ENCODE measurements around the gene EEF2K. TPM values are rescaled to one million over a fixed set of nuclear protein-coding genes. Genes with fewer than 3 reads are reported as not detected.

EEF2K gene
- total RNA-seq, 2 donors from 2014 or later = 58.2 to 75.1 TPM

- DNase-seq (ENCODE audit: low spot score) = no peak
- intact Hi-C loops (cut with DNase I) = no loop called here
- WGBS = 86% methylated on average over 21 of the region's 23 CpGs
- H3K4me1 ChIP-seq (replicated peaks) = peaks cover 5% of the 10 kb centered on the region
- H3K27me3 ChIP-seq (replicated peaks; ENCODE audit: insufficient read depth) = no peaks in the 10 kb centered on the region
- no peak overlapping the region for H3K4me3 ChIP-seq
- TF ChIP-seq POLR2A (IDR thresholded peaks at IDR 0.05) (no peak), POLR2AphosphoS5 (IDR thresholded peaks at IDR 0.05) (no peak), CTCF (IDR thresholded peaks at IDR 0.05) (no peak)
- peak overlapping the region in 1 of 2 donors; percentile 48 for H3K27ac ChIP-seq
- peaks cover 5 to 16% of the 10 kb centered on the region in 2 donors for H3K36me3 ChIP-seq
- H3K9me3 ChIP-seq = no peaks in the 10 kb centered on the region
Observed at GRCh38 chr16:22312897-22313781, 107.1 kb downstream of the EEF2K start.

GRCh38 chr16:22313876-22314470, 107.9 kb downstream of the EEF2K start:
- no peaks in the 10 kb centered on the region for H3K27me3 ChIP-seq (replicated peaks; ENCODE audit: insufficient read depth)
- no peaks in the 10 kb centered on the region for H3K9me3 ChIP-seq
- WGBS = 76% methylated on average over 10 of the region's 10 CpGs
- peaks cover 5% of the 10 kb centered on the region for H3K4me1 ChIP-seq (replicated peaks)
- TF ChIP-seq CTCF (IDR thresholded peaks at IDR 0.05) (no peak), POLR2A (IDR thresholded peaks at IDR 0.05) (no peak)
- H3K4me3 ChIP-seq = no peak overlapping the region
- peaks cover 5 to 10% of the 10 kb centered on the region in 2 donors for H3K36me3 ChIP-seq
- DNase-seq (ENCODE audit: low spot score) = no peak
- intact Hi-C loops (cut with DNase I) = no loop called here
- peak overlapping the region; percentile 48 to 53 for H3K27ac ChIP-seq

GRCh38 chr16:22314661-22315626, 108.9 kb downstream of the EEF2K start:
- WGBS = 56% methylated on average over 37 of the region's 37 CpGs
- intact Hi-C loops (cut with DNase I) = no loop called here
- Histone ChIP-seq H3K36me3 (peaks cover under 1 to 2% of the 10 kb centered on the region in 2 donors), H3K27me3 (replicated peaks; ENCODE audit: insufficient read depth) (no peaks in the 10 kb centered on the region), H3K27ac (peak overlapping the region; percentile 48 to 53), H3K4me1 (replicated peaks) (peaks cover 5% of the 10 kb centered on the region), H3K9me3 (no peaks in the 10 kb centered on the region), H3K4me3 (peak overlapping the region in 1 of 2 donors; percentile 8)
- DNase-seq (ENCODE audit: low spot score) = peak; percentile 74
- TF ChIP-seq POLR2AphosphoS5 (IDR thresholded peaks at IDR 0.05) (peak; percentile 51), CTCF (IDR thresholded peaks at IDR 0.05) (no peak)

- TF ChIP-seq POLR2AphosphoS5 (IDR thresholded peaks at IDR 0.05) = no peak
- no peak for TF ChIP-seq POLR2A (IDR thresholded peaks at IDR 0.05)
- no peak for TF ChIP-seq CTCF (IDR thresholded peaks at IDR 0.05)
- Histone ChIP-seq H3K9me3 (no peaks in the 10 kb centered on the region), H3K4me3 (no peak overlapping the region), H3K4me1 (replicated peaks) (peaks cover 5% of the 10 kb centered on the region), H3K27ac (no peak overlapping the region), H3K27me3 (replicated peaks; ENCODE audit: insufficient read depth) (no peaks in the 10 kb centered on the region), H3K36me3 (no peaks in the 10 kb centered on the region)
- intact Hi-C loops (cut with DNase I) = no loop called here
- DNase-seq (ENCODE audit: low spot score) = no peak
- 93% methylated on average over 1 of the region's 1 CpG for WGBS
Observed at GRCh38 chr16:22315979-22316378, 109.9 kb downstream of the EEF2K start.

All from prostate gland (tissue), 2 donors.